Inflammatory macrophage treated with lipopolysaccharide for 4 hours (primary cell): Measurements from ENCODE around the gene CCDC88A.
"Not testable (repeated sequence)": the region's sequence is repeated elsewhere in the genome, so short reads cannot be mapped to it uniquely, and the experiment has no call there.

ENCODE experiments used
- DNase-seq: peaks from one replicate; pipeline ENCODE4 v3.0.0-alpha.2; 2020

The CCDC88A gene

GRCh38 chr2:55301277-55301676 is 118.4 kb downstream of the CCDC88A start:
- DNase-seq, result no peak

GRCh38 chr2:55296393-55296792 is 123.3 kb downstream of the CCDC88A start:
- no peak for DNase-seq

GRCh38 chr2:55283083-55283482 is 136.6 kb downstream of the CCDC88A start:
- no peak for DNase-seq

DNA sequence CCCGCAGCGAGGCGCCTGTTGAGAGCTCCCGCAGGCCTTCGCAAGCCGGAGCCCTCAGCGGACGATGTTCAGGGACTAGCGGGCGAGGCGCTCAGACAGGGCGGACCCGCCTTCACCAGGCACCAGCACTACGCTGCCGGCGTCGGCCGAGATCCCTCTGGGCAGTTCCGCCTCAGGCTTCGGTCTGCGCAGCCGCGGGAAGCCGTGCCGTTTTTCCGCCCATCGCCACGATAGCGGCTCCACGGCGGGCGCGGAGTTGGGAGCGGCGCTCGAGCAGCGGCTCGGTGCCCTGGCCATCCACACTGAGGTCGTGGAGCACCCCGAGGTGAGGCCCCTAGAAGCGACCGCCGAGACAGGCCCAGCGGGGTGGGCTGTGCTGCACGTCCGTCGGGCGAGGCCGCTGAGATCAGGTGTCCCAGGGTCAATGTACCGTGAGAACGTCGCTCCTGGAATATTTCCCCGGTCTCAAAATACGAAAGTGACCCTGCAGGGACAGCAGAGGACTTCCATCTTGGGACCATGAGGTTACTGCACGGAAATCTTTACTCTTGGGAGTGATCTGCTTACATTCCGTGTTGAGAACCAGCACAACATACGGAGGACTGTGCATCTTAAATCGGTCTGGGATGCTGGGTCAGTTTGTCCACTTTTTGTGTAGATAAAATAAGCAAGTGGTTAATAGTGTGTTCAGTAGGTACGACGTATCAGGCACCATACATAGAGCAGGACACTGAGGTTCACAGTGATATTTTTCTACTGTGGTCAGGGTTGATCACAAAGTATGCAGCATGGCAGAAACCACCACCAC is 137.3 kb downstream of the CCDC88A start:
- peak; percentile 86 for DNase-seq

DNA sequence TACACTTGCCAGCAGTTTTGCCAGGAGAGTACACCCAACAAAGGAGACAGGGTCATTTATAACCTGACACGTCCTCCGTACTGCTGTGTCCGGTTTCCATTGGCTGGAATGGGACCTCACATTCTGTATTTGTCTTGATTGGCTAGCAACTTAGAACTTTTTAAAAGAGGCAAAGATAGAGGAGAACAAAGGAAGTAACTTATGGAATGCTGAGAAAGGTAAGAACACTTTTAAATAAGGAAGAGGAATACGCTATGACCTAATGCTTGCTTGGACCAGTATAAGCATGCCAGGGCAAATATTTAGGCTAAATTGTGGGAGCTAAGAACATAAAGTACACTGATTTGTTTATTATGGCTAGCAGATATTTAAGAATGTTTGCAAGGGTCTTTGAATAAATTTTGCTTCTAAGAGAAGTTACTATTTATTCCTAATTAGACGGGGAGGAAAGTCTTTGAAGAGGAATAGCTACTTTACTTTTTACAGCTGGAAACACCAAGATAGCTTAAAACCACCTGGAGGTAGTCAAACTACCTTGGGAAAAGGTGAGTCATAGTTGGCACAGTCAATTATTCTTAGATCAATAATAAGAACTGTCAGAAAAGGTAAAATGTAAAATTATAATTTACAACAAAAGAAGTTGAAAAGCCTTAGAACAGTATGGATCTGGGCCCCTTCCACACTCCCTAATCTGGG is 138.7 kb downstream of the CCDC88A start:
- DNase-seq, result not testable (repeated sequence)

GRCh38 chr2:55279859-55280424 is 139.7 kb downstream of the CCDC88A start:
- not testable (repeated sequence) for DNase-seq

DNA sequence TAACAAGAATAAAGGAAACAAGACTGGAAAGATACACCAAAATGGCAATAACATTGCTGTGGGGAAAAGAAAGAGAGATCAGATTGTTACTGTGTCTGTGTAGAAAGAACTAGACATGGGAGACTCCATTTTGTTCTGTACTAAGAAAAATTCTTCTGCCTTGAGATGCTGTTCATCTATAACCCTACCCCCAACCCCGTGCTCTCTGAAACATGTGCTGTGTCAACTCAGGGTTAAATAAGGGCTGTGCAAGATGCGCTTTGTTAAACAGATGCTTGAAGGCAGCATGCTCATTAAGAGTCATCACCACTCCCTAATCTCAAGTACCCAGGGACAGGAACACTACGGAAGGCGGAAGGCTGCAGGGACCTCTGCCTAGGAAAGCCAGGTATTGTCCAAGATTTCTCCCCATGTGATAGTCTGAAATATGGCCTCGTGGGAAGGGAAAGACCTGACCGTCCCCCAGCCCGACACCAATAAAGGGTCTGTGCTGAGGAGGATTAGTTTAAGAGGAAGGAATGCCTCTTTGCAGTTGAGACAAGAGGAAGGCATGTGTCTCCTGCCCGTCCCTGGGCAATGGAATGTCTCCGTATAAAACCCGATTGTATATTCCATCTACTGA is 140.3 kb downstream of the CCDC88A start:
- DNase-seq, result not testable (repeated sequence)

DNA sequence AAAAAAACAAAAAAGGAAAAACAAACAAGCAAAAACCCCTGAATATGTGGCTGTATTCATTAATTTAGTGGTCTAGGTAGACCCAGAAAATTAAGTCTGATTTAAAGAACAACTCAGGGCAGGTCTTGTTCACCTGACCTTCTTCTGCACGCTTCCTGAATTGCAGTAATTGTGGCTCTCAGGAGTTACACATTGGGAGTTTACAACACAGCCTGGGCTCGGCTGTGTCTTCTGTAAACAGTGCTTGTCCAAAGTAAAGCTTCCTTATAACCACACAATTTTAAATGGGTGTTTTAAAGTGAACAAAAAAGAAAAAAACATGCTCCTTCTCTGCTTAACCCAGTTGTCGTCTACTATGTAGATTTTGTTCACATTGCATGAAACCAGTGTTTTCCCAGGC is 142.3 kb downstream of the CCDC88A start:
- DNase-seq, result no peak

DNA sequence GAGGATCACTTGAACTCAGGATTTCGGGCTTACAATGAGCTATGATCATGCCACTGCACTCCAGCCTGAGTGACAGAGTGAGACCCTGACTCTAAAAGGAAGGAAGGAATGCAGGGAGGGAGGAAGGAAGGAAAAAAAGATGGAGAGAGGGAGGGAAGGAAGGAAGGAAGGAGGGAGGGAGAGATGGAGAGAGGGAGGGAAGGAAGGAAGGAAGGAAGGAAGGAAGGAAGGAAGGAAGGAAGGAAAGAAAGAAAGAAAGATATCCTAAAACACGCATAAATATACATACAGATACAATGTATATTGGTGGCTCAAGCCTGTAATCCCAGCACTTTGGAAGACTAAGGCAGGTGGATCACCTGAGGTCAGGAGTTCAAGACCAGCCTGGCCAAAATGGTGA is 145.3 kb downstream of the CCDC88A start:
- DNase-seq, result not testable (repeated sequence)

DNA sequence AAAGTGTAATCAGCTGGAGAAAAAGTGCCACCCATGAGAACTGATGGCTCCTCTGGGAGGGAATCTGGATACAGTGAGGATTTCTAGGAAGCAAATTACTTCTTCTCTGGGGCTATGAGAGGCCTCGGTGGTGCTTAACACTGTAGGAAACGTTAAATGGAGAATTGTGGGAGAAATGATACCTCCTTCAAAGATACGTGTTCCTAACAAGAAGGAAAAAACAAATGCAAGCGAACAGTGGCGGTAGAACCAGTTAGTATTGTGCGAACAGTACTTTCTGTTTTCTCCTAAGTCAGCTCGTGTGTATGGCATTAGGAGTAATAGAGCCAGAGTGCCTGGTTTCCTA is 150.0 kb downstream of the CCDC88A start:
- no peak for DNase-seq

- peak; percentile 94 for DNase-seq
These were observed 150.6 kb downstream of the CCDC88A start, which contains the start of gene MTIF2 for GRCh38 chr2:55268907-55269644. Gene MTIF2 (minus strand): TSS chr2:55269231. CDS start chr2:55263858, 5,373 bp downstream.

GRCh38 chr2:55268288-55268906 is 151.3 kb downstream of the CCDC88A start:
- peak; percentile 13 for DNase-seq

DNA sequence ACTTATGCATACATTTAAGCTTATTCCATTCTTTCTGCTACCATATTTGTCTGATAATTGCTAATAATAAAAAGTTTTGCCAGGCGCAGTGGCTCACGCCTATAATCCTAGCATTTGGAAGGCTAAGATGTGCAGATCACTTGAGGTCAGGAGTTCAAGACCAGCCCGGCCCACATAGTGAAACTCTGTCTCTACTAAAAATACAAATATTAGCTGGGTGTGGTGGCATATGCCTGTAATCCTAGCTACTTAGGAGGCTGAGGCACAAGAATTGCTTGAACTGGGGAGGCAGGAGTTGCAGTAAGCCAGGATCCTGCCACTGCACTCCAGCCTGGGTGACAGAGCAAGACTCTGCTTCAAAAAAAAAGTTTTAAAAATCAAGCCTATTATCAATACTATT is 160.1 kb downstream of the CCDC88A start:
- not testable (repeated sequence) for DNase-seq

- DNase-seq, result no peak
These were observed 166.8 kb downstream of the CCDC88A start for GRCh38 chr2:55252832-55253231.

GRCh38 chr2:55247025-55247424 is 172.6 kb downstream of the CCDC88A start:
- DNase-seq, result no peak

DNA sequence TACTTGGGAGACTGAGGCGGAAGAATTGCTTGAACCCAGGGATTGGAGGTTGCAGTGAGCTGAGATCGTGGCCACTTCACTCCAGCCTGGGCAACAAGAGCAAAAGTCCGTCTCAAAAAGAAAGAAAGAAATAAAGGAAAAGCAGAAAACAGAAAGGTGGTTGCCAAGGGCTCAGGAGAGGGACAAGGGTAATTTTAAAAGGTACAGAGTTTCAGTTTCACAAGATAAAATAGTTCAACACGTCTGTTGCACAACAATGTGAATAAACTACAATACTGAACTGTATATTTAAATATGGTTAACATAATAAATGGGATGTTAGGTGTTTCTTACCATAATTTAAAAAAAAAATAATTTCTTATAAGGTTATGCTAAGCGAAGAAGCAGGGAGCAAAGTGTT is 174.2 kb downstream of the CCDC88A start:
- no peak for DNase-seq

- no peak for DNase-seq
These were observed 177.0 kb downstream of the CCDC88A start for GRCh38 chr2:55242617-55243016.

DNA sequence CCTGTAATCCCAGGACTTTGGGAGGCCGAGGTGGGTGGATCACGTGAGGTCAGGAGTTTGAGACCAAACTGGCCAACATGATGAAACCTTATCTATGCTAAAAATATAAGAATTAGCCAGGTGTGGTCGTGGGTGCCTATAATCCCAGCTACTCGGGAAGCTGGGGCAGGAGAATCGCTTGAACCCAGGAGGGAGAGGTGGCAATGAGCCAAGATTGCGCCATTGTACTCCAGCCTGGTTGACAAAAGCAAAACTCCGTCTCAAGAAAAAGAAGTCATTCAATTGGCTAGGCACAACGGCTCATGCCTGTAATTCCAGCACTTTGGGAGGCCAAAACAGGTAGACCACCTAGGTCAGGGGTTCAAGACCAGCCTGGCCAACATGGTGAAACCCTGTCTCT is 178.1 kb downstream of the CCDC88A start:
- not testable (repeated sequence) for DNase-seq

GRCh38 chr2:55239656-55240222 is 179.9 kb downstream of the CCDC88A start:
- no peak for DNase-seq
